GM19395 (cell line): Measurements from ENCODE around the gene FMNL2.
A peak's percentile ranks its signal among the peaks of the same experiment; 100 is the strongest.

Experiments
- ATAC-seq: cut with Tn5 transposase; IDR thresholded peaks from one replicate; pipeline ENCODE4 v1.9.1; 2021; ENCODE audit warnings: mild to moderate bottlenecking, moderate library complexity; ENCODE audit not compliant: unreplicated experiment

Gene FMNL2

DNA sequence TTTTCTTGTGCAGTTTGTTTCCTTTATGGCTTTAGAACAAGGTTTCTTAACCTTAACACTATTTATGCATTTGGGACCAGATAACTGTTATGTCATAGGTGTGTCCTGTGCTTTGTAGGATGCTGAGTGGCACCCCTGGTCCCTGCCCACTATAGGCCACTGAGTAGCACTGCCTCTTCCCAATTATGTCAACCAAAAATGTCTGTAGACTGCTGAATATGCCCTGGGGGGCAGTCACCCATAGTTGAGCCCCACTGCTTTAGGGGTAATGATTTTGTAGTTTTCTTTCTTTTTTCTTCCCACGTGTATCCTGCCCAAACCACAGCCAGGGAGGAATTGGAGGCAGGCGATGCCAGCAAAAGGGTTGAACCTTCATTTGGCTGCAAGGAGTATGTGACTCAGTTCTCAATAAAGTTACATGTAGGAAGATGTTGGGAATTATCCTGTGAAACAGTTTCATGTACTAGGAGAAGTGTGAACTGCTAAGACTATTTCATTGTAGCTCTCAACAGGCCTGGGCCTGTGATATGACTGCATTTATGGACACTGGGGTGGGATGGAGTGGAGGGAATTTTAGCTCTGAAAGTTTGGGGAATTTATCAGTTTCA is 65.7 kb downstream of the FMNL2 start:
- ATAC-seq = no peak

DNA sequence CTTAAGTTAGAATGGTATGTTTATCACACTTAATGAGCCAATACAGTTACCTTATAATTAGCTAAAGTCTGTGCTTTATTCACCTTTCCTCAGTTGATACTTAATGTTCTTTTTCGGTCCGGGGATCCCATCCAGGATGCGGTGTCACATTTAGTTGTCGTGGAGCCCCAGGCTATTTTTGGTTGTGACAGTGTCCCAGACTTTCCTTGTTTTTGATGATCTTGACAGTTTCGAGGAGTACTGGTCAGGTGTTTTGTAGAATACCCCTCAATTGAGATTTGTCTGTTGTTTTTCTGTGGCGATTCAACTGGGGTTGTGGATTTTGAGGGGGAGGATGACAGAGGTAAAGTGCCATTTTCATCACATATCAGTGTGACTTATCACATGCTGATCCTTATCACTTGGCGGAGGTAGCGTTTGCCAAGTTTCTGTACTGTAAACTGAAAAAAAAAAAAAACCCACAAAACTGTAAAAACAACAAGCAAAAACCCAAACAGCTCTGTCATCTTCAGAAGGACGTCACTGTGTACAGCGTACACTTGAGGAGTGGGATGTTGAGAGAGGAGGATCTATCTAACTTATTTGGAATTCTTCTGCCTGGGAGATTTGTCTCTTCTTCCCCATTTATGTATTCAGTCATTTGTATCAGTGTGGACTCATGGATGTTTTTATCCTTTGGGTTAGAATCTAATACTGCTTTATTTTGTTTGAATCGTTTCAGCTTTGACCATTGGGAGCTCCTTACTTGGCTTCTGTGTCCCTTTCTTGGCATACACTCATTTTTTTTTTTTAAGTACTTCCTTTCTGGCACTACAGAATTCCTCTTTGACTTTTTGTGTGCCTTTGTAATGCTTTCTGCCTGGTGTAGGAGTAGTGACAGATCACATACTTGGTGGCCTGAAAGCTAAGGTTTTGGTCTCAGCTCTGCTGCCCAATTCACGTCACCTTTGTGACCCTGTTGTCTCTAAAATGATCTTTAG is 68.1 kb downstream of the FMNL2 start:
- no peak for ATAC-seq

DNA sequence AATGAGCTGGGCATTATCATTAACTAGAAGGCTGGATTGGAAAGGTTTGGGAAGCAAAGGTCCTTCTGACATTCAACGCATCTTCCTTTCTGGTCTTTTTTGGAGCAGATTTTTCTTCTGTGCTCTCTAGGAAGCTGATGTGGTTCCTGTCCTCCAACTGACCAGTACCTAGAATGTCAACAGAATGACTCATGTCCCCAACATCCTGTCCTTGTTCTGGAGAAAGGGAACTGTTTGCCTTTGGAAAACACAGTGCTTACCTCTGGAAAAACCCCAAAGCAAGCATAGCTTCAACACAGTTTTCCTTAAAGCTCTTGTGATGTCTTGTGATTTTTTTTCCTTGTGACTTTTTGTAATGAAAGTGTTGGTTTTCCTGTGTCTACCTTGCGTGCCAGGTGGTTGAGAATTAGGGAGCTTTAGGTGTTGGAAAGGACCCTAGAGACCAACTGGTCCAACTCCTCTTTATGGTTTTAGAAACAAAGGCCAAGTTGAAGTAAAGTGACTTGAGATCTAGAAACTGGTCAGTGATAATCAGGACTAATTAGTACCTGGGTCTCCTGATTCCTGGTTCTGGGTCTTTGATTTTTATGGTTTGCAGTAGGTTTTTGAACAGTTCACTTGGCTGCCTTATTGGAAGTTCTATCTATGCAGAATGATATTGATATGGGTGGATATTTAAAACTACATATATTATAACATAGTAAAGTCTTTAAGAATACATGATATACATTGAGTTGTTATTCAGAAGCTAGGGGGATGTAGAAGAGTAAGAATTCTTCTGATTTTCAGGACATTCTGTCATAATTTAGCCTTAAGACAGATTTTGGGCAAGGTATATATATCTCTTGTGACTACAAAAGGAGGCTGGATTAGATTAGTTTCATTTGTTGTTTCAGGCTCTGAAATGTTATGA is 70.5 kb downstream of the FMNL2 start:
- peak; percentile 12 for ATAC-seq

DNA sequence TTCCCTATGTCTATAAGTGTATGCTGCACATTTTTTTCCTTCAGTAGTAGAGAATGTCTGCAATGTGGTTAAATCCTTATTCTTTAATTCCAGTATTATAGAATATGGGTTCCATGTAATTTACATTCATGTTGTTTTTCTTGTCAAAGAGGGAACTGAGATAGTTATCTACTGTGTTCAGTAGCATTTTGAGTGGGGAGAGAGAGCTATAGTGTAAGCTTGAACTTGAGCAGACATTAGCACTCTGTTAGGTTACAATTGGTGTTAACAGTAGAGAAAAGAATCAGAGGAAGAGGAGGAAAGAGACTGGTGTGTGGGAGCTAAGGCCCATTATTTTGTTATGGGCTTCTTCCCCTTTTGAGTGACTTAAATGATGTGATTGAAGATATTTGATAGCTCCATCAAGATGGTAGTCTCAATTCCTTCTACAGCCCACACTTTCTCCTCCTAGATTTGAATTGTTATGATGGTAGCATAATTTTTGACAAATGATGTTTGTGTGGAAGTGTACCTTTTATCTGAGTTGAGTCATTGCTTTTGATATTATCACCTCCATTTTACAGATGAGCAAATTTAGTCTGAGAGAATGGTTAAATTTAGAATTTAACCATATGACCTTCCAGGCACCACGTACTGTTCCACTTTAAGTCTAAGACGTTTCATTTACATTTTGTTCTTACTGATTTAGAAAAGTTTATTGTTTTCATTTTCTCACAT is 71.3 kb downstream of the FMNL2 start:
- peak; percentile 47 for ATAC-seq

DNA sequence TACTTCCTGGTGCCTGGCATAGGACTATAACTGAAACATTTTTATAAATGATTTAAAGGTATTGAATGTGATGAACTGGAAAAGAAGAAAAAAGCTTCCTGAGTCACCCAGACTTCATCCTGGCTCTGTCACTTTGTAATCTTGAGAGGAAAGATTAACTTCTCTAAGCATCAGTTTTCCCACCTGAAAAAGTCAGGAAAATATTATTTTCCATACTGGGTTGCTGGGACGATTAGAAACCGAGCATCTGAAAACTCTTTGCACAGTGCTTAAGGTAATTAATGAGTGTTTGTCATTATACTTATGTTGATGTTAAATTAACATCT is 71.8 kb downstream of the FMNL2 start:
- no peak for ATAC-seq

DNA sequence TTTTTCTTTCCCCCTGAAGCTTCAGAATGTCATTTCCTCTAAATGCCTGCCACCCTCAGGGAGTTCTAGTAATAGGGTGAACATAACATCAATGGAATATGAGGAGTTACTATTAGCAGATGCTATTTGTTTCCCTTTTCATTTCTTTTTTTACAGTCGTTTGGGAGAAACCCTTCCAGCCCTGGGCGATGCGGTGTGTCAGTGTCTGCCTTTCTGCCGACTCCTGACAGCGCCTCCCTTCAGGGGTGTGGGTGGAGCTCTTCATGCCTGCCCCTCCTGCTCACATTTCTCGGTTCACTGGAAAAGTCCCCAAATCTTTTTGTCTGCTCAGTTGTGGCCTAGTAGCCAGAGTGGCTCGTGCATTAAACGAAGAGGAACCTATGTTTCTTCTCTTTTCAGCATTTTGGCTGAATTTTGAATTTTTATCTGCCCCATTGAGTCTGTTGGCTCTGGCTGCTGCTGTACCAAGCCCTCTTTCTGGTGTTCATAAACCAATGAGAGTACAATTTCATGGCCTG is 72.3 kb downstream of the FMNL2 start:
- ATAC-seq = peak; percentile 87

DNA sequence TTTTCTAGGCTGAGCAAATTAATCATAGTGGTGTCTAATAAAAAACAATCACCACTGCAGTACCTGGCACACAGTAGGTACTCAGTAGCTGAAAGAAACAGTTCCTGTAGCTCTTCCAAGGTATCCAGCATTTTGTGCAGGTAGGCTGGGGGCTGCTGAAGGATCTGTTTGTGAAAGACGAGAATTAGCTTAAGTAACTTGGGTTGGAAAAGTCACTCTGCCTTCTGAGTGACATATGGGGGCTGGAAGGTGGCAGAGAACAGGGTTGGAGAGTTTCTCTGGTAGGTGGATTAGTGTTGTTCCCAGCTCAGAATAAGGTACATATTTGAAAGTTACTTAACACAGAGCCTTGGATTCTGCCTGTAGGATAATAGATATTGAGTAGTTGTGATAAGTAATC is 72.8 kb downstream of the FMNL2 start:
- ATAC-seq = no peak

DNA sequence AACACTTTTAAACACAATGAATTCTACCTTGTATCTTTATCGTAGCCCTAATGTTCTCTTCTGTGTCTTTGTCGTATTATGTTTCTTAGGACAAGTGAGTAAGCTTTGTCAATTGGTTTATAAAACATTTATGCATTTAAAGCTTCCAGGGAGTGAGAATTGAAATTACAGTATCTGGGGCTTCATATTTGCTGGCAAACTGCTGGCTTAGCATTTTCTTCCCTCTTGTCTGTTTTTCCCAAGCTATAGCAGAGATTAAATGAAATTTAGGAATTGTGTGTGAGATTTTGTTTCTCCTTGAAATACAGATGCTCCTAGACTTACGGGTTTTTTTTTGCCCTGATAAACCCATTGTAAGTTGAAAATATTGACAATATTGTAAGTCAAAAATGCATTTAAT is 73.3 kb downstream of the FMNL2 start:
- no peak for ATAC-seq

DNA sequence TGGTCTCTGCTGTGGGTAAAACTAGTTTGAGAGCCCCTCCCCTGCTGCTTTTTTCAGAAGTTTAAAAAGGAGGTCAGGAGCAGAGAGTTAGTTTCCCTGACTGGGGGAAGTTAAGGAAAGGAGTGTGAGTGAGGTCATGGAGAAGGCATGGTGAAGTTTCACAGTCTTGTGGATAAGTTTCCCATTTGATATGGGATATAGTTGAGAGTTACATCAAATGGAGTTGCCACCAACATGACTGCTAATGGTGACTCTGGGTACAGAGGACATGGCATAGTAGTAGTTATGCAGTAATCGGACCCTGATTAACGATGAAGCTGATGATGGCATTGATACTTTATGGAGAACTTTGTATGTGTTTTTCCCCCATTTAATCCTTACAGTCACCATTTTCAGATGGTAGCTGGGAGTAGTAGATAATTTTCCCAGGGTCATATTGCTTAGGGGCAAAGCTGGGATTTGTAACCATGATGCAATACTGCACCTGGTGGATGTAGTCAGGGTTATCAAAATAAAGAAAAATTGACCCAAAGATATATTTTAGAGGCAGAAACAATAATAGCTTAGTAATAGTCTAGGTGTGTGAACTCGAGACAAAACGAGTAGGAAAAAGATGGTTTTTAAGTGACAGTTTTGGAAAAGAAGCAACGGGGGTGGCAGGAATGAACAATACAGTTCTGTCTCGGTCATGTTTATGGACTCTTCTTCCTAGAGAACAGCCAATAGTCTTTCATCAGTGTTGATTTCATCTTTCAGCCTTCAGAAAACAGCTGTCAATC is 74.6 kb downstream of the FMNL2 start:
- no peak for ATAC-seq

DNA sequence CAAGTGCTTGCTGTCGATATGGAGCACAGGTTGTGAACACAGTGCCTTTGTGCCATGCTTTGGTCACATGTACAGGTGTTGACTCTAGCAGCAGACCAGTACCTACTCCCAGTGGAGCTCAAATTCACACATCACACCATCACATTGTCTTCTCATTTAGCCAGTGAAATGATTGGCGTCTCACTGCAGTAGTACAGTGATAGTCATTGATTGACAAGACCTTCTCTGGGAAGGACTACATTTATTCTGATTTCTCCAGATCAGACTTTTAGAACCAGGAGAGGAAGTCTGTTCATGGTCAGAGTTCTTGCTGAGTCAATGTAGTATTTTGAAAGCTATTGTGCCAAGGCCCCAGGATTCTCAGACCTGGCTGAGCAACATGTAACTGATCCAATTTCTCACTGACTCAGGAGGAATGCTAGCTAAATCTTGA is 75.2 kb downstream of the FMNL2 start:
- no peak for ATAC-seq

DNA sequence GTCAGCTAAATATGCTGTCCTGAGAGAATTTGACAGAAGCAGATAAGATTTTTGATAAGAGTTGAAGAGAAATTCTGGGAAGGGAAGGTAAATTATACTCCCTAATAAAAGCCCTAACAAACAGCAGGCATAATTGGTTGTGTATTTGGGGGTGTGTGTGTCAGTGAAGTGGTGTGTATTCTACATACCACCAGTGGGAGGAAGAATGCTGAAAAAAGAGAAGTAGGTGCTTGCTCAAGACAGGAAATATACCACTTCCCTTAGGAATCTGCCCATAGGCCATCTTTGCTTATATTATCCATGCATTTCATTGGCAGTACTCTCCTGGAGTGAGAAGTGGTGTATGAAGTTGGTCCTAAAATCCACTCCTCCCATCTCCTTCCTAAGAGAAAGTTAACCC is 76.2 kb downstream of the FMNL2 start:
- ATAC-seq = no peak

DNA sequence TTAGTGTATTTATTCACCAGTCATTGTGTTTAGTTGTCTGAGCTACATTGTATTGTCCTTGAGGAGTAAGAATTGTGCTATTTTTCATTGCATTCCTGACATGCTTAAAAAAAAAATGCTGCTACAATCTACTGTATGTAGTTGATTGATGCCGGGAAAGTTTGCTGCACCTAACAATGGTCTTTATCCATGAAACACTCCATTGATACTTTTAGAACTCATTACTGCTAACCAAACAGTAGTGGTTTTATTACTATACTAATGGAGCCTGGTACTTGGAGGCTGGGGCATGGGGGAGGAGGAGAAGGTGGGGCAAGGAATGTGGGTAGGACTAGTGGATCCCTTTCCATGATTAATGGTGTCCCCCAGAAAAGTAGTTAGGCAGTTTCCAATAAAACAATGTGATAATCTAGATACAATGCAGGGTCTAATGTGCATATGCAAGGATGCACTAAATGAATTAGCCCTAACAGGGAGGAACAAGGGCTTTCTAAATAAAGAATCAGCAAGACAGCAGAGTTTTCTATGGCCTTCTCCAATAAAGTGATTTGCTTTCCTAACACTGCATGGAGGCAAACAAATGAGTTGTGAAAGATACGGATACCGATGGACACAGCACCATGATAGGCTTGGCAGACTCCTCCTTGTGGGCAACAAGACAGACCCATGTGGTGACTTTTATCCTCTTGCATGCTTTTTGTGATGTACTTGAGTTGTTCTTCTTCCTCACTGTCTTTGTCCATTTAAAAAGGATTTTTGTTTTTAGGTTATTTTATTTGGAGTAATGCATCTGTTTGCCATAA is 78.5 kb downstream of the FMNL2 start:
- no peak for ATAC-seq

DNA sequence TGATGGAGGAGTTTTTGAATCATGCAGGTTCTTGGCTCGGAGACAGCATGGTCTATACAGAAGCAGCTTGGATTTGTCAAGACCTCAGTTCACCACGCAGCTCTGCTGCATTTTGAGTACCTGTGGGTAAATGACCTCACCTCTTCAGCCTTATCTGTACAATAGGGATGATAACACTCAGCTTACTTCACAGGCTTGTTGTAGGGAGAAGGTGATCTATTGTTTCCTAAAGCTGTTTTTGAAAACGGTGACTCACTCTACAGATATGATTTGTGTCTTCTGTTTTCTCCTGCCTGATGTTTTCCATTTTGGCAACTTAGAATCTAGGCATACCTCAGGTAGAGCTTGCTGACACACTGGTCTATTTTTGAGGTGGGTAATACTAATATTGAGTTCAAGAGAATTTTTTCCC is 80.3 kb downstream of the FMNL2 start:
- ATAC-seq = no peak

DNA sequence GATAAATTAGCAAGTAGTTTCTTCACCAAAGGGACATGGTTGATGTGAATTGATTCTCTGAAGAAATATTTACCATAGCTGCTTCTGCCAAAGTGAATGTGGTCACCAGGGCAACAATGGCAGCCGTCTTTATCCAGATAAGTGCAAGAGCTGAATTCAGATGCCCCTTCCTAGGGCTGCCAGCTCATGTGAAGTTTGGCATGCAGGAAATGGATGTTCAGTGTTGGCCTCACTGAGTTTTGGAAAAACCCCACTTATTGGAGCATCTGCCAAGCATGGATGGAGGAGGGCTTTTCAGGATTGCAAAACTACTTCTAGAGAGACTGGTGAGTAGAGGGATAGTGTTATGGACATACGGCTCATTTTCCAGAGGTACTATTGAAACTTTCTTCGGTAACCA is 80.8 kb downstream of the FMNL2 start:
- ATAC-seq = no peak

DNA sequence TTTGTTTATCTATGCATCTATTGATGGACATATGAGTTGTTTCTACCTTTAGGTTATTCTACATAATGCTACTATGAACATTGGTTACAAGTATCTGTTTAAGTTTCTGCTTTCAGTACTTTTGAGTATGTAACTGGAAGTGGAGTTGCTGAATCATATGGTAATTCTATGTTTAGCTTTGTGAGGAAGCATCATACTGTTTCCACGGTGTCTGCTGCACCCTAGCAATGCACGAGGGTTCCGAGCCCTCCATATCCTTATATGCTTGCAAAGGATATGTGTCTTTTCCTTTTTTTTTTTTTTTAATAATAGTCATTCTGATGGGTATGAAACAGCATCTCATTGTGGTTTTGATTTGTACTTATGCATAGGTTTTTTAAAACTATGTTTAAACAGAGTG is 83.7 kb downstream of the FMNL2 start:
- peak; percentile 56 for ATAC-seq

DNA sequence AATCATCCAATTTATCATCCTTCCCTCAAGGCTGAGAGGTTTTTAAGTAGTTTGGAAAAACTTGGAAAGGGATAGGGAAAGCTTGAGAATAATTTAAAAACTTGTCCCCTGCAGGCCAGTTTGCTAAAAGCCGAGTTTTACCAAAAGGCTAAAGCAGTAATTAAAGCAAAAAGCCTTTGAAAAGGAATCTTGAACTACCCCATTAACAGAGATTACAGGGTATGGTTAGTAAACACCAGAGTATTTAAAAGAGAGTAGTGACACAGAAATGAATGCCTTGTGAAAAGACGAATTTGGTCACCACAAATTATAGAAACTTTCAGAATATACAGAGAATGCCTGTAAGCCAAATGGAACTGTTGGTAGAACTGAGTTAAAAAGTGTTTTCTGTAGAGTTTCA is 85.0 kb downstream of the FMNL2 start:
- no peak for ATAC-seq

DNA sequence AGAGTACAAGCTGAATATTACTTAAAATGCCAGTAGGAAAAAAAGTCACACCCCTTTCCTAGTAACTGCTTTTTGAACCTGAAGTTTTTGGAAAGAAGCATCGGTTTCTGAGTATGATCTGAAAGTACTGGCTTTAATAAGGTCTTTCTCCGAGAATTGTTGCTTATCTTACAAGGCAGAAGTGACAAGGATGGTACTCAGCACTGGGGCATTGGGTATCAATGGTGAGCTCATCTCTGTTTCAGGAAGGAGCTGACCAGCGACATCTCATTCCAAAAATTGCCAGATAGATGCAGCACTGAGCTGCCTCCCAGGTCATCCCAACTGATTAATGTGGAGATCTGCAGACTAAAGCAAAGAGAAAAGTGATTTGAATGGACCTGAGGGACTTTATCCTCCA is 85.4 kb downstream of the FMNL2 start:
- ATAC-seq = no peak

DNA sequence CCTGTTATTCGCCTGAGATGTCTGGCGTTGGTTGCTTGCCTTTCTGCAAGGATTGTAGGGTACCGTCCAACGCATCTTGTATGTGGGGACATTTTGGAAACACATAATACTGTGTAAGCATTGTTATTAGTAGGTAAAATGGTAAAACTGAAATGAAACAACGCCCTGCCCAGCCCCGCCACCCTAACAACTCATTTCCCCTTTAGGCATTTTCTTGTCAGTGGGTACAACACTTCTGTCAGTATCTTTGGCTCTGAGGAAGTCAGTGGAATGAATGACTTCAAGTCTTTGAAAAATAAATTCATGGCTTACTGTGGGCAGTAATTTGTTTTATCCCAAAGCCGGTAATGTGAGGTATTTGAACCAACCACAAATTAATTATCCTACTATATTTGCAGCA is 86.0 kb downstream of the FMNL2 start:
- no peak for ATAC-seq
